IMR-90 (cell line): ENCODE data around the gene PDE4B.

ENCODE experiments used
- BHLHE40 ChIP-seq: fragments of 150-350 bp; IDR thresholded peaks from 2 replicates; pipeline ENCODE4 v1.6.1; 2016; ENCODE audit warnings: mild to moderate bottlenecking, low read depth, low read length
- CEBPB ChIP-seq: IDR thresholded peaks from 2 replicates; pipeline ENCODE4 v1.6.1; 2012; ENCODE audit warnings: low read depth, low read length, improper control_type of control experiment
- CHD1 ChIP-seq: IDR thresholded peaks from 2 replicates; pipeline ENCODE4 v1.6.1; 2012; ENCODE audit warnings: low read depth, low read length, improper control_type of control experiment
- CTCF ChIP-seq: conservative IDR thresholded peaks from 2 replicates; pipeline ENCODE4 v1.5.1; 2012; ENCODE audit warnings: mild to moderate bottlenecking, low read depth, low read length, improper control_type of control experiment
- FOS ChIP-seq: fragments of 150-350 bp; IDR thresholded peaks from 2 replicates; pipeline ENCODE4 v1.6.1; 2016; ENCODE audit warnings: low read depth, low read length
- MAFK ChIP-seq: IDR thresholded peaks from 2 replicates; pipeline ENCODE4 v1.6.1; 2012; ENCODE audit warnings: low read depth, low read length, improper control_type of control experiment
- MXI1 ChIP-seq: IDR thresholded peaks from 2 replicates; pipeline ENCODE4 v1.6.1; 2012; ENCODE audit warnings: low read depth, mild to moderate bottlenecking, low read length, moderate library complexity, borderline replicate concordance
- NFE2L2 ChIP-seq: fragments of 150-350 bp; IDR thresholded peaks from 2 replicates; pipeline ENCODE4 v1.6.1; 2016; ENCODE audit warnings: low read depth, mild to moderate bottlenecking, low read length
- POLR2A ChIP-seq: IDR thresholded peaks from 2 replicates; pipeline ENCODE4 v1.6.1; 2012; ENCODE audit warnings: mild to moderate bottlenecking, low read depth, low read length
- RAD21 ChIP-seq: IDR thresholded peaks from 2 replicates; pipeline ENCODE4 v1.6.1; 2012; ENCODE audit warnings: low read length, improper control_type of control experiment
- RCOR1 ChIP-seq: IDR thresholded peaks from 2 replicates; pipeline ENCODE4 v1.6.1; 2012; ENCODE audit warnings: mild to moderate bottlenecking, low read length, improper control_type of control experiment; ENCODE audit not compliant: insufficient replicate concordance
- RFX5 ChIP-seq: IDR thresholded peaks from 2 replicates; pipeline ENCODE4 v1.8.0; 2012; ENCODE audit warnings: low read depth, mild to moderate bottlenecking, low read length, moderate library complexity
- SMC3 ChIP-seq: fragments of 150-350 bp; IDR thresholded peaks from 2 replicates; pipeline ENCODE4 v1.6.1; 2016; ENCODE audit warnings: low read depth, mild to moderate bottlenecking, antibody characterized with exemption, low read length, moderate library complexity
- TF ChIP-seq, protein P1 (sequence below): fragments of 150-350 bp; IDR thresholded peaks from 2 replicates; pipeline ENCODE4 v1.6.1; 2016; ENCODE audit warnings: low read depth, mild to moderate bottlenecking, low read length, moderate library complexity, borderline replicate concordance

DNA sequence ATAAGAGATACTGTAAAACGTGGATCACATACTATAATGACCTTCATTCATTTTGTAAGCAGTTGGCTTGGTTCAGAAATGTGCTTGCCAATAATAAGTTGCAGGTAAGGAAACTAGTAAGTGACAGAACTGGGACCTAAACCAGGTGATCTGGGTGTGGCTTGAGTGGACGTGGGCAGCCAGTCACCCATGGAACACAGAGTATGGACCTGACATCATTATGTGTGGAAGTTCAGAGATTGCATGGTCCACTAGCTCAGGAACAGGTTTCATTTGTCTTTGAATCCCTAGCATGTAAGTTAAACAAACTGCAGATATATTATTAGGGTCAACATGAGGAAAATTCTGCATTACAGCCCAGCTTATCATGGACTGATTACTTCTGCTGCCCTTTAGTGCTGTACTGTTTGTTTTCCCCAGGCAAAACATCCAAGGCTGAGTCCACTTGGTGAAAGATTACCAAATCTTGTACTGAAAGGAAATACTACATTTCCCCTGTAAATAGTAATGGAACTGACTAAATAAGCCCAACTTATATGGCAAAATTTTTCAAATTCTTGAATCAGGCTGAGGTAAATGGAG, 414.0 kb downstream of the PDE4B start:
- TF ChIP-seq RCOR1 = no peak
- TF ChIP-seq CTCF = no peak
- TF ChIP-seq POLR2A = no peak
- no peak for TF ChIP-seq RAD21
- TF ChIP-seq RFX5 = no peak
- TF ChIP-seq FOS = no peak
- no peak for TF ChIP-seq MXI1
- TF ChIP-seq NFE2L2 = no peak
- TF ChIP-seq MAFK = no peak
- no peak for TF ChIP-seq SMC3
- no peak for TF ChIP-seq CEBPB
- TF ChIP-seq CHD1 = no peak
- no peak for TF ChIP-seq BHLHE40
- TF ChIP-seq, protein P1, sequence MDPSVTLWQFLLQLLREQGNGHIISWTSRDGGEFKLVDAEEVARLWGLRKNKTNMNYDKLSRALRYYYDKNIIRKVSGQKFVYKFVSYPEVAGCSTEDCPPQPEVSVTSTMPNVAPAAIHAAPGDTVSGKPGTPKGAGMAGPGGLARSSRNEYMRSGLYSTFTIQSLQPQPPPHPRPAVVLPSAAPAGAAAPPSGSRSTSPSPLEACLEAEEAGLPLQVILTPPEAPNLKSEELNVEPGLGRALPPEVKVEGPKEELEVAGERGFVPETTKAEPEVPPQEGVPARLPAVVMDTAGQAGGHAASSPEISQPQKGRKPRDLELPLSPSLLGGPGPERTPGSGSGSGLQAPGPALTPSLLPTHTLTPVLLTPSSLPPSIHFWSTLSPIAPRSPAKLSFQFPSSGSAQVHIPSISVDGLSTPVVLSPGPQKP = no peak
